ENCODE results near the gene PLN. TPM values are rescaled to one million over a fixed set of nuclear protein-coding genes. Genes with fewer than 3 reads are reported as not detected.

PLN gene
- not detected for total RNA-seq

GRCh38 chr6:118548136-118548535, at the start of gene PLN:
Gene PLN (plus strand): TSS chr6:118548296. CDS start chr6:118558922, 10,626 bp downstream.
- DNase-seq (ENCODE audit: low read depth in 2 of 3, low spot score in 2 of 3): no peak

GRCh38 chr6:118500130-118501015, 47.7 kb upstream of the PLN start:
- no peak for DNase-seq (ENCODE audit: low read depth in 2 of 3, low spot score in 2 of 3)

- no peak for DNase-seq (ENCODE audit: low read depth in 2 of 3, low spot score in 2 of 3)
These were observed 47.0 kb upstream of the PLN start for GRCh38 chr6:118501099-118501498.

GRCh38 chr6:118501765-118502164, 46.3 kb upstream of the PLN start:
- DNase-seq (ENCODE audit: low read depth in 2 of 3, low spot score in 2 of 3): no peak

GRCh38 chr6:118502169-118502568, 45.9 kb upstream of the PLN start:
- DNase-seq (ENCODE audit: low read depth in 2 of 3, low spot score in 2 of 3): no peak

GRCh38 chr6:118504611-118505010, 43.5 kb upstream of the PLN start:
- no peak for DNase-seq (ENCODE audit: low read depth in 2 of 3, low spot score in 2 of 3)

GRCh38 chr6:118505656-118506055, 42.4 kb upstream of the PLN start:
- DNase-seq (ENCODE audit: low read depth in 2 of 3, low spot score in 2 of 3): no peak

GRCh38 chr6:118506071-118506638, 41.9 kb upstream of the PLN start:
- no peak for DNase-seq (ENCODE audit: low read depth in 2 of 3, low spot score in 2 of 3)

GRCh38 chr6:118507636-118508035, 40.5 kb upstream of the PLN start:
- peak in 1 of 3 donors; percentile 4 for DNase-seq (ENCODE audit: low read depth in 2 of 3, low spot score in 2 of 3)

GRCh38 chr6:118509009-118509617, 39.0 kb upstream of the PLN start:
- peak in 2 of 3 donors; percentile 2 to 23 for DNase-seq (ENCODE audit: low read depth in 2 of 3, low spot score in 2 of 3)

GRCh38 chr6:118511930-118512715, 36.0 kb upstream of the PLN start:
- DNase-seq (ENCODE audit: low read depth in 2 of 3, low spot score in 2 of 3): no peak

- DNase-seq (ENCODE audit: low read depth in 2 of 3, low spot score in 2 of 3): no peak
These were observed 33.4 kb upstream of the PLN start for GRCh38 chr6:118514689-118515088.

- no peak for DNase-seq (ENCODE audit: low read depth in 2 of 3, low spot score in 2 of 3)
These were observed 25.7 kb upstream of the PLN start for GRCh38 chr6:118522422-118522821.

- no peak for DNase-seq (ENCODE audit: low read depth in 2 of 3, low spot score in 2 of 3)
These were observed 24.9 kb upstream of the PLN start for GRCh38 chr6:118523216-118523615.

GRCh38 chr6:118524686-118525085, 23.4 kb upstream of the PLN start:
- DNase-seq (ENCODE audit: low read depth in 2 of 3, low spot score in 2 of 3): no peak

GRCh38 chr6:118525913-118526780, 21.9 kb upstream of the PLN start:
- DNase-seq (ENCODE audit: low read depth in 2 of 3, low spot score in 2 of 3): no peak

- no peak for DNase-seq (ENCODE audit: low read depth in 2 of 3, low spot score in 2 of 3)
These were observed 20.0 kb upstream of the PLN start for GRCh38 chr6:118528129-118528528.

- no peak for DNase-seq (ENCODE audit: low read depth in 2 of 3, low spot score in 2 of 3)
These were observed 18.3 kb upstream of the PLN start for GRCh38 chr6:118529756-118530155.

GRCh38 chr6:118530942-118531341, 17.2 kb upstream of the PLN start:
- DNase-seq (ENCODE audit: low read depth in 2 of 3, low spot score in 2 of 3): no peak

Data from hematopoietic multipotent progenitor cell (in vitro differentiated cells).